ENCODE measurements around the gene LRRC28. TPM values are rescaled to one million over a fixed set of nuclear protein-coding genes. Genes with fewer than 3 reads are reported as not detected.

Gene LRRC28
- polyA plus RNA-seq, 1 of the 3 experiments (the other 2 are of a cell fraction): 15.2 TPM

GRCh38 chr15:99226802-99227201, 24.5 kb upstream of the LRRC28 start:
- ChIA-PET POLR2A (no interaction called here), CTCF (interaction anchor here (0.7 to 1.0 kb wide), 2 partner anchors 13 to 126 kb away, joined by 3 to 4 read pairs; no protein-coding TSS in a partner anchor)
- WGBS (ENCODE audit: low lambda C conversion rate): 69% methylated on average over 3 of the region's 3 CpGs
- Histone ChIP-seq H3K9ac (no peak overlapping the region), H3K9me3 (no peaks in the 10 kb centered on the region), H3K27ac (ENCODE audit: low read depth in 2 of 2, low read length in 1 of 2) (no peak overlapping the region), H3K36me3 (replicated peaks in 1 of 2; ENCODE audit: control insufficient read depth in 1 of 2, insufficient read depth in 2 of 2, low read length in 1 of 2) (peaks cover 0 to 5% of the 10 kb centered on the region in 2 experiments), H3K9me2 (no peaks in the 10 kb centered on the region), H3K27me3 (ENCODE audit: insufficient read depth) (no peaks in the 10 kb centered on the region), H3K4me3 (ENCODE audit: low read depth in 2 of 2, low read length in 1 of 2) (no peak overlapping the region), H3K4me2 (no peak overlapping the region), H4K20me1 (ENCODE audit: insufficient read depth) (no peaks in the 10 kb centered on the region), H3K4me1 (ENCODE audit: control insufficient read depth in 1 of 2, insufficient read depth in 2 of 2, low read depth in 1 of 2, low read length in 1 of 2) (no peaks in the 10 kb centered on the region), H3F3A (replicated peaks; ENCODE audit: insufficient read depth) (no peaks in the 10 kb centered on the region), H3K79me2 (ENCODE audit: insufficient read depth) (no peaks in the 10 kb centered on the region; the same call in 1 of the 2 replicates), H2AFZ (ENCODE audit: low read depth) (no peak overlapping the region)
- no peak for DNase-seq
- no peak for TF ChIP-seq ELF1 (IDR thresholded peaks at IDR 0.05)
- no peak for TF ChIP-seq POLR2AphosphoS5 (IDR thresholded peaks at IDR 0.05; ENCODE audit: low read depth, low read length)
- TF ChIP-seq FOXM1 (IDR thresholded peaks at IDR 0.05; ENCODE audit: low read depth): no peak
- no peak for TF ChIP-seq RAD21 (IDR thresholded peaks at IDR 0.05; ENCODE audit: low read length)
- TF ChIP-seq JUND (IDR thresholded peaks at IDR 0.05): no peak
- no peak for TF ChIP-seq SMC3 (IDR thresholded peaks at IDR 0.05; ENCODE audit: low read depth, low read length)
- no peak for TF ChIP-seq MAX (IDR thresholded peaks at IDR 0.05; ENCODE audit: low read depth)
- no peak for TF ChIP-seq TEAD4 (IDR thresholded peaks at IDR 0.05; ENCODE audit: borderline replicate concordance, insufficient read depth)
- no peak for TF ChIP-seq GABPA (IDR thresholded peaks at IDR 0.05; ENCODE audit: low read depth)
- TF ChIP-seq CHD2 (IDR thresholded peaks at IDR 0.05; ENCODE audit: low read length, partially characterized antibody): no peak
- no peak for TF ChIP-seq TAF1 (IDR thresholded peaks at IDR 0.05; ENCODE audit: borderline replicate concordance, low read depth, low read length)
- no peak for TF ChIP-seq NFIC (IDR thresholded peaks at IDR 0.05; ENCODE audit: borderline replicate concordance)

- ChIA-PET CTCF (no interaction called here), POLR2A (no interaction called here)
- Histone ChIP-seq H3K9ac (no peak overlapping the region), H3K9me3 (no peaks in the 10 kb centered on the region), H3K79me2 (ENCODE audit: insufficient read depth) (no peaks in the 10 kb centered on the region; the same call in 1 of the 2 replicates), H3K4me2 (no peak overlapping the region), H2AFZ (ENCODE audit: low read depth) (no peak overlapping the region), H3K27me3 (ENCODE audit: insufficient read depth) (no peaks in the 10 kb centered on the region), H3K4me3 (ENCODE audit: low read depth in 2 of 2, low read length in 1 of 2) (no peak overlapping the region), H3K4me1 (ENCODE audit: control insufficient read depth in 1 of 2, insufficient read depth in 2 of 2, low read depth in 1 of 2, low read length in 1 of 2) (no peaks in the 10 kb centered on the region), H3K9me2 (no peaks in the 10 kb centered on the region), H3F3A (replicated peaks; ENCODE audit: insufficient read depth) (peaks cover under 1% of the 10 kb centered on the region), H3K36me3 (replicated peaks in 1 of 2; ENCODE audit: control insufficient read depth in 1 of 2, insufficient read depth in 2 of 2, low read length in 1 of 2) (peaks cover 0 to 5% of the 10 kb centered on the region in 2 experiments), H4K20me1 (ENCODE audit: insufficient read depth) (no peaks in the 10 kb centered on the region), H3K27ac (ENCODE audit: low read depth in 2 of 2, low read length in 1 of 2) (no peak overlapping the region)
- no peak for DNase-seq
- 72% methylated on average over 3 of the region's 3 CpGs for WGBS (ENCODE audit: low lambda C conversion rate)
- TF ChIP-seq FOSL2 (IDR thresholded peaks at IDR 0.05; ENCODE audit: borderline replicate concordance, low read depth): no peak
- no peak for TF ChIP-seq POLR2AphosphoS5 (IDR thresholded peaks at IDR 0.05; ENCODE audit: low read depth, low read length)
- TF ChIP-seq JUND (IDR thresholded peaks at IDR 0.05): no peak
- TF ChIP-seq EP300 (IDR thresholded peaks at IDR 0.05; ENCODE audit: borderline replicate concordance in 1 of 2, low read depth in 1 of 2, low read length in 1 of 2): no peak
- TF ChIP-seq TEAD4 (IDR thresholded peaks at IDR 0.05; ENCODE audit: borderline replicate concordance, insufficient read depth): no peak
- no peak for TF ChIP-seq RFX5 (IDR thresholded peaks at IDR 0.05; ENCODE audit: low read length)
- TF ChIP-seq ELF1 (IDR thresholded peaks at IDR 0.05): no peak
- TF ChIP-seq TAF1 (IDR thresholded peaks at IDR 0.05; ENCODE audit: borderline replicate concordance, low read depth, low read length): no peak
- TF ChIP-seq IRF3 (IDR thresholded peaks at IDR 0.05; ENCODE audit: low read depth, low read length): no peak
- TF ChIP-seq MXI1 (IDR thresholded peaks at IDR 0.05; ENCODE audit: low read depth, low read length): no peak
- no peak for TF ChIP-seq FOXJ3 (CRISPR knock-in tag; IDR thresholded peaks at IDR 0.05)
- no peak for TF ChIP-seq USF2 (IDR thresholded peaks at IDR 0.05; ENCODE audit: borderline replicate concordance, low read depth, low read length)
- TF ChIP-seq USF1 (IDR thresholded peaks at IDR 0.05; ENCODE audit: borderline replicate concordance, low read depth): no peak
- no peak for TF ChIP-seq CHD2 (IDR thresholded peaks at IDR 0.05; ENCODE audit: low read length, partially characterized antibody)
- TF ChIP-seq REST (IDR thresholded peaks at IDR 0.05; ENCODE audit: low read depth, low read length): no peak
These were observed 23.0 kb upstream of the LRRC28 start for GRCh38 chr15:99228120-99228770.
